Measurements from ENCODE around the gene MAB21L1.

Gene MAB21L1

DNA sequence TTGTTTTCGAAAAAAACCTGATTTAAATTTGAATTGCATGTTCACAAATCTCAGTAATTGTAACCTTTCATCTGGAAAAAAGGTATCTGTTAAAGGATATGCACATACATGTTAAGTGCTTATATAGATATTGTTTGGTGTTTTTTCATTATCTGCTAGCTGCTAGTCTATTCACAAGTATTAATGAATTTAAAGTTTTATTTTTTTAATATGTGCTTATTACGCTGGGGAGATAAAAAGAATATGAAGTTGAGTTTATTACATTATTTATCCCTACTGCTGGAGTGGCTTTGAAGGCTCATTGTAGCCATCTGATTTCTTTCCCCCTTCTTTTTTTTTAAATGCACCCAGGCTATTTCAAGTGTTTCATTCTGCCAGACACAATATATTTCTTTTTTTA, 3.9 kb upstream of the MAB21L1 start:
- TF ChIP-seq CTCF (conservative IDR thresholded peaks at IDR 0.05) (no peak), ZFX (IDR thresholded peaks at IDR 0.05) (no peak)
- no peak overlapping the region for H3K27ac ChIP-seq

DNA sequence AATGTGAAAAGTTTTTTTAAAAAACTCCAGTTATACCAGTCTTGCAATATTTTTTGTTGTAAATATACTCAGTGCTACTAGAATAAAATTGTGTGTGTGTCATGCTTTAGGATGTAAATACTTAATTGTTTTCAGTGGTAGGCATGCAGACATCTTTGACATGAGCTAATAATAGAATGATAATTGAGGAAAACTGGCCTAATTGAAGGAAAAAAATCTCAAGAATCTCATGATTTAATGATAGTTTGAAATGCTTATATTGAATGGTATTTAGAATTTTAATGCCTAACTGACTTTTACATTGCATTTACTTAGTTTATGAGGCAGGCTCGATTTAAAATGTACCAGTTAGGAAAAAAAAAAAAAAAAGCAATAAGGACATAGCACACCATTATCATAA, 3.2 kb upstream of the MAB21L1 start:
- TF ChIP-seq ZFX (IDR thresholded peaks at IDR 0.05) (no peak), CTCF (conservative IDR thresholded peaks at IDR 0.05) (no peak)
- no peak overlapping the region for H3K27ac ChIP-seq

GRCh38 chr13:35479038-35479492, 2.6 kb upstream of the MAB21L1 start:
- TF ChIP-seq CTCF (conservative IDR thresholded peaks at IDR 0.05), result no peak
- no peak for TF ChIP-seq ZFX (IDR thresholded peaks at IDR 0.05)
- H3K27ac ChIP-seq, result no peak overlapping the region

DNA sequence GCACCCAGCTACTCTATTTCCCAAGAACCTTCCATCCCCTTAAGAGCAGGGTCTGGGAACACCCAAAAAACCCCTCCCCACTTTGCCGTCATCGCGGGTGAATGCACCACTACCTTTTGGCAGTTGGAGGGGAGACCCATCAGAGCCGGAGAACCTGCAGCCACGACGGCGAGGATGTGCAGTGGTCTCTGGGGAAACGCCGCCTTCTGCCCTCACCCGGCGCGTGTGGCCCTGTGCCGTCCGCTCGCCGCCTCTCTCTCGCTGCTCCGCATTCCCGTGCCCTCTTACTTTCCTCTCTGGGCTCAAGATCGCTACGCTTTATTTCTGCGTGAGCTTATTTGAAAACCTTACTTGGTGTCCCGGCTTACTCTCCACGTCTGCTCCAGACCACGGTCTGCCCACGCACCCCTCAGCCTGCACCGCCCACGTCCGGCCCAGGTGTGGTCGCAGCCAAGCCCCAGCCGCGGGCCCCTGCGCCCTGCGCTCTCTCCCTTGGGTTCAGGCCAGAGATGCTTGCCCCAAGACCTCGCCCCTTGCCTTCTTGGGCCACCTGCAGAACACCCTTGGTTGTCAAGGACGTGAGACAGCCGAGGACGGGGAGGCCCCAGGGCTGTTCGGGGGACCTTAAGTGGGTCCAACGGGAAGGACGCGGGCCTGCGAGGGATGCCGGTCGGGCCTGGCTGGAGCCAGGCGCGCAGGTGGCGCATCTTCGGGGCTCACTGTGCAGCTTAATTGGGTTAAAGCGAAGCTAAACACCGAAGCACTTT, 2.0 kb upstream of the MAB21L1 start:
- H3K27ac ChIP-seq, result no peak overlapping the region
- TF ChIP-seq ZFX (IDR thresholded peaks at IDR 0.05), result no peak

DNA sequence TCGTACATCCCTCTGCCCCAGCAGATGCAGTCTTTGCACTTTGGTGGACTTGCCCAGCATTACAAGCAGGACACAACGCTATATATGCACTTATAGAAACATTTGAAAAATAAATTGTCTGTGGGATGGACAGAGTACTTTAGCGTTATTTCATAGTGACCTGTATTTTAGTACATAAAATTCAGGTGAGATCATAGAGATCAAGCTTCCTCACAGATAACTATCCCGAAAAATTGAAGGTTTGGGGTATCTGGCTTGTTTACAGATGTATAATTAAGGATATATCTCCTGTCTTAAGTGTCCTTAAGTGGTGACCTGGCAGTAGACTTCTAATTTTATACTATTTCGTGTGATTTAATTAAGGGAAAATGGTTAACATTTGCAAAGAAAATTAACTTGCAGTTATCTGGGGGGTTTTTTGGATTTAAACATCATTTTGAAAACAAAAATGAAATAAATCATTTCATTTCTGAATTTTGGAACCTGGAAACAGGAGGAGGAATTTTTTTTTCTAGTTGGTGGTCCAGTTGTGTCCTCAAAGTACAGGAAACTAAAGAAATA, 977 bp upstream of the MAB21L1 start:
- H3K27ac ChIP-seq, result no peak overlapping the region
- no peak for TF ChIP-seq ZFX (IDR thresholded peaks at IDR 0.05)
- no peak for TF ChIP-seq CTCF (conservative IDR thresholded peaks at IDR 0.05)

- no peak for TF ChIP-seq CTCF (conservative IDR thresholded peaks at IDR 0.05)
- no peak for TF ChIP-seq ZFX (IDR thresholded peaks at IDR 0.05)
- H3K27ac ChIP-seq, result no peak overlapping the region
These were observed 1.1 kb downstream of the MAB21L1 start for GRCh38 chr13:35475212-35475959.

DNA sequence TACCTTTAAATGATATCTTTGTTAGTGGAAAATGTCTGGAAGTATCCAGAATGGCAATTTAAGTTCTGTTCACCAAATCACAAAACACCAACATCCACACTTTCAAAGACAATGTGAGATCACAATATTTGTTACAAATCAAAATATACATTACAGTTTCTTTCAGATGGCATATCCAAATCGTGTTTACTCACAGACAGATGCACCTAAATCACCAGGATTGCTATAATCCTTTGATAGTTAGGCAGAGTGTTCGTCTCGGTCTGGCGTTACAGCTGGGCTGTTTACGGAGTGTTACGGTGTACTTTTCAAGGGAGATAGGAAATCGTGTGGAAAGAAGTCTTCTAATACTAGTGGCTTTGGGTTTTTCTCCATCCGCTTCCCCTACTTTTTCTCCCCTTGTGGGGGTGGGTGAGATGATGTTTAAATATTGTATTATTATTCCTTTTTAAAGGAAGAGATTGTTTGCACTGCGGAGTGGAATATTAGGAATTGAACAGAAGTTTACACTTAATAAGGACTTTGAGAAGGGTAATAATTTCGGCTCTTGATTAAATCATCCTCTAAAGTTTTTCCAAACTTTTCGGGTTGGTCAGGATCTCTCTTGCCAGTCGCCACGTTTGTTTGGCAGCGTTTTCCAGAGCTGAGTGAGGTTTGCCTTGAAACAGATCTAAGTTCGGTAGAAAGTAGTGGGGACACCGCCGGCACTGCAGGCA, 1.8 kb downstream of the MAB21L1 start:
- no peak overlapping the region for H3K27ac ChIP-seq
- TF ChIP-seq CTCF (conservative IDR thresholded peaks at IDR 0.05) (no peak), ZFX (IDR thresholded peaks at IDR 0.05) (no peak)

All from C4-2B (cell line).